ENCODE results near the gene SUPT4H1.
"Not testable (repeated sequence)": the region's sequence is repeated elsewhere in the genome, so short reads cannot be mapped to it uniquely, and the experiment has no call there.

Gene SUPT4H1

DNA sequence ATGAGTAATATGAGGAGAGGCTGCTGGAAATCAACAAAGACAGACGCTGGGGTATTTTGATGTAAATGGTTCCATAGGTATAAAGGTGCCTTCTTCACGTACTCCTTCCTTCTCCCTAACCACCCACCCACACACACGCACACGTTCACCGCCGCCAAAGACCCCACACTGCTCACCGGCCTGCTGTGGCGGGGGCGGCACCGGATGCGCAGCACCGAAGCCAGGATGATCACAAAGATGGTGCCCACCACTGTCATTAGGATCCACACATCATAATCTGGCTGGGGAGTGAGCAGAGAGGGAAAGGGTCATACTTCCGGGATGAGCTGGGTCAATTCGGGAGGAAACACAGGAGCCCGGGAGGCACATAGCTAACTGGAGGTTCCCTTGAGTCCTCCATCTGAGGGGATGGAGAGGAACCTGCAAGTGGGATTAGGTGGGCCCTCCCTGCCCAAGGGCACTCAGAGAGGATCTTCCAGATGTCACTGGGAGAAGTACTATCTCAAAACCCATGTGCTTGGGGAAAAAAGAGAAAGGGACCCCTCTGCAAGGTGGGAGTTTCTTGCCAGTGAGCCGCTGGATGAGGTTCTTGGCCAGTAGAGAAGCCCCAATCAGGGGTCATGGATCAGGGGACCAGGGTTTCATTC is 10.5 kb upstream of the SUPT4H1 start:
- no peak for DNase-seq

DNA sequence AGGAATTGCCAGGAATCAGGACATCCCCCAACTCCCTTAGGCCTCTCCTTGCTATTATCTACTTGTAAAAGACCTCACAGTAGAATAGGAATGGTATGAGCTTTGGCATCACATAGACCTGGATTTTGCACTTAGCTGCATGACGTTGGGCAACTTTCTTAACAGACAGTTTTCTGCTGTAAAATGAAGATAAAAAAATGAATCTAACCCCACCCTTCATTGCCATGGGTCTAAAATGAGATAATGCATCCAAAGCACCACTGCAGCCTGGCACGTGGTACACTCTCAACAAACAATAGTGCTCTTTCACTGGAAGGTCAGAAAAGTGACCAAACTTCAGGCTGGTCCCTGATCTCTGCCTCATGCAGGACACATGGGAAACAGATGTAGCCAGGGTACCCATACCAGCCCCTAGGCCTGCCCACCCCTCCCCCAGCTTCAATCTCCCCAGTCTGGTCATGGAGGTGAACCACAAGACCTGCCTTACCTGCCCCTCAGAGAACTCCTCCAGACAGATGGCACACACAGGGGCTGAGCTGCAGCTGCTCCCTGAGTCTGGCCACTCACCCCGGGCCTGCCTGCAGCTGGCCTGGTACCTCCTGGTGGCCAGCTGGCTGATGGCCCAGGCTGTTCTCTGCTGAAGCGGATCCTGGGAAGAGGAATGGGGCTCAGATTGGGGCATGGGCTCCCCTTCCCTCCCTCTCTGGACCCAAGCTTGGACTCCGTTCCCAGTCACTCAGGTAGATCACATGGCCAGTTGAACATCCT is 8.5 kb upstream of the SUPT4H1 start:
- no peak for DNase-seq

DNA sequence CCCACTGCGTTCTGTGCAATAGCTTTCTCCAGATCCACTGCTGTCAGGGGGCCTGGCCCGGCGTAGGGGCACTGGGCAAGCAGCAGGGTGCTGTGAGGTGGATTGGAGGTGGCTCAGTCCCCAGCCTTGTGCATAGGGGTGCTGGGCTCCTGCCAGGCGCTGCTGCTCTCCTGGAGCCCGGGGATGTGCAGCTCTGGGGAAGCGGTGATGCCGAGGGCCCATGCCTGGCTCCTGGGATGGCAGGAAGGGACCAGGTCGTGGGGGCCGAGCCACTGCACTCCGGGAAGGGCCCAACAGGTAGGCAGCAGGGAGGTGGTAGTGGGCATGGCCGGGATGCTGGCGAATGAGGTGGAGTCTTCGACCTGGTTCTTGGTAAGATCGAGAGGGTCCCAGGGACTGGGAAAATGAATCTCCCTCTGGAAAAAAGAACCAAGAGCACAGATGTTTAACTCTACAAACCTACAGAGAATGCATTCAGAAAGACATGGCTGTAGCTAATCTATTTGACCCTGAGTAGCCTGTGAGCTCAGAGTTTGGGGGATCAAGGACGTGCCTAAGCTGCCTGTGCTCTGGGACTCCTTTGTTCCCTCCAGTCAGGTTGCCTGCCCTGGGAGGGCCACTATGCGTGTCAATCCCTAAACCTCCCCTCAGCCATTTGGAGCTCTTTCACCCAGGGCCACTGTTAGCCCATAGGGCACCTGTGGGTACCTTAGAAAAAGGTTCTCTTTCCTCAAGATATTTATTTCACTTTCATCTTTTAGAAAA is 6.6 kb upstream of the SUPT4H1 start:
- no peak for DNase-seq

DNA sequence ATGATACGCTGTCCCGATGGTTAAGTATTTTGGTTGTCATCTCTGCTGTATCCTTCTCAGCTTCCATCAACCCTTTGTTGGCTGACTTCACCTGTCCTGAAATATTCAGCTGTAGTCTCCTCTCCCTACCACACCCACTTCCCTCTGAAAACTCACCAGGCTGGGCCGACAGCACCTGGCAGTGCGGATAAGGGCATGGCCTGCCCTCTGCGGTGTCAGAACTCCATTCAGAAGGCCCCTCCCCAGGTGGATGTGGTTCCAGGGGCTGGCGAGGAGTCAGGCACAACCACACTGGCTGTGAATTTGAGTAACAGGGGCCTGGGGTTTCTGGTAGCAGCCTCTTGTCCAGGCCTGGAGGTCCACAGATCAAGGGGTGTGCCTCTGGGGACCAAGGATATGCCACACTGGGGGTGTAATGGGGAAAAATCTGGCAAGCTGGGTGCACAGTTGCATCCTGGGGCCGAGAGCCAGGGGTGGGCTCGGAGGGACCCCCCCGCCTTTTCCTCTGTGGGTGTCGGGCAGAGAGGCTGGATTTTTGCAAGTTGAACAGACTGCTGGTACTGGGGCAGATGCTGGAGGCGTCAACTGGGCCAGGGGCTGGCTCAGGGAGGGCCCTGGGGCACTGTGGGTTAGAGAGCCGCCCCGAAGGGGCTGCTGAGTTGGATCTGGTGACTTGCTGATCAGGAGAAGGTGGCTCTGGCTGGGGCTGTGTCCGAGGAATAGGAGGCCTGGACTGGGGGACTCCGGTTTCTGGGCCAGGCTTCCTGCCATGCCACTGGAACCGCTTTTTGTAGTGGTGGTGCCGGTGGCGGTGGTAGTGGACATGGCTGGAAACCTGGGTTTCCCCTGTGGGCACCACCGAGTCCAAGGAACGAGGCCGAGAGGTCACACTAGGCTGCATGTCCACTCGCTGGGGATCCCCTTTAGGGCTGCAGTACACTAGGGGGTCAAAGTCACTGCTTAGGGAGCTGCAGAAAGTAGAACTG is 5.6 kb upstream of the SUPT4H1 start:
- DNase-seq = no peak

DNA sequence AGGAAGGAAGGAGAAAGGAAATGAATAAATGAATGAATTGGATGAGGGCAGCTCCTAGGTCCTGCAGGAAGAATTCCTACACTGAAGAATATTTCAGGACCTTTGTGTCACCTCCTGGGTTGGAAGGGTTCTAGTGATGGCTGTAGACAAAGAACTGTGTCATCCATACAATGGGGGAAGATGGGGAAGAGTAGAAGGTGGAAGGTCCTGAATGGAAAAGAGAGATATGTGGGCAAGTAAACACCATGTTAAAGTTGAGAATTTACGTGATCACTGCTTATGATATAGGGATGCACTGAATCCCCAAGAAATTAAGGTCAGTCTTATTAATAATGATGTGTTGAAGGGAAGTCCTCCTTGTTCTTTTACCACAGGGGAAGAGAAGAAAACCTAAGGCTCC is 4.2 kb upstream of the SUPT4H1 start:
- no peak for DNase-seq

DNA sequence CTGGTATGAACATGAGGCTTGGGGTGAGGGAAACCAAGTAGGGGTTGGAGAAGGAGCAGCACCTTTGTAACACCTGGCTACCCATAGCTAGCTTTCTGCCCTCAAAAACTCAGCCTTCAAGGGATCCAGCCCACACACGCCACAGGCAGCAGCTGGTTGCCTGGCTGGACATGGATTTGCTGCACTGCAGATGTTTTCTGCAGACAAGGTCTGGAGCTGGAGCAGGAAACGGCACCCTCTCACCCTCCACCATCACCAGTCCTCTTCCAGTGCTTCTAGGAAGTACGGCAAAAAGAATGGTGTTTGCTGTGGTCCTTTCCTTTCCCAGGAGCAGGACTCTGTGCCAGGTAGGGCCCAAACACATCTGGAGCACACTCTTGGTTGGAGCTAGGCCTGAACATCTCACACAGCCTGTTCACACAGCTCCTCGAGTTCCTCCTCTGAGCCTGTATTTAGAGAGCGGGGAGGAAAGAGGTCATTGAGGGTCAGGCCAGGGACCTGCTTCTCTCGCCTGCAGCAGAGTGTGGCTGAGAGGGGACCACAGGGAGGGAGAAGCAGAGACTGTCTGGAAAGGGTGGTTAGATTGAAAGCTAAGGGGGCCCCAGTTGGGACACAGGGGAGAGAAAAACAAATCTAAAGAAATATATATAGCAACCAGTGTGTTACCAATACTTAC is 2.7 kb upstream of the SUPT4H1 start:
- DNase-seq = no peak

DNA sequence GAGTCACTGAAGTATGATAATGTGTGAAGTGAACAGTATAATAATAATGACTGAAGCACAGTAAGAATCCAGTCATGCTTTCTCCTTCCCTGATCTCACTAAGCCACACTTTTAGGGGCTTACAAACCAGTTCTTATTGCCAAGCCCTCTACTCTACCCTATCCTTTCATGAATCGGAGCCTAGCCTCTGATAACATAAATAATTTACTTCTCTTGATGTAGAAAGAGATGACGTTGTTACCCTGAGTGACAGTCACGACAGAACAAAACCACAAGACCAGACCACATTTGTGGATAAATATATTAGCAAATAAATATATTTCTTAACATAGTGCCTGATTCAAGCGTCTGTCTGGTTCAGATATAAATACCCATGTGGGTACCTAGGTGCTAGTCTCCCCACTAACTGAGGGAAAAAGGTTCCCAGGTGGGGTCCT is 1.4 kb upstream of the SUPT4H1 start:
- DNase-seq = no peak

DNA sequence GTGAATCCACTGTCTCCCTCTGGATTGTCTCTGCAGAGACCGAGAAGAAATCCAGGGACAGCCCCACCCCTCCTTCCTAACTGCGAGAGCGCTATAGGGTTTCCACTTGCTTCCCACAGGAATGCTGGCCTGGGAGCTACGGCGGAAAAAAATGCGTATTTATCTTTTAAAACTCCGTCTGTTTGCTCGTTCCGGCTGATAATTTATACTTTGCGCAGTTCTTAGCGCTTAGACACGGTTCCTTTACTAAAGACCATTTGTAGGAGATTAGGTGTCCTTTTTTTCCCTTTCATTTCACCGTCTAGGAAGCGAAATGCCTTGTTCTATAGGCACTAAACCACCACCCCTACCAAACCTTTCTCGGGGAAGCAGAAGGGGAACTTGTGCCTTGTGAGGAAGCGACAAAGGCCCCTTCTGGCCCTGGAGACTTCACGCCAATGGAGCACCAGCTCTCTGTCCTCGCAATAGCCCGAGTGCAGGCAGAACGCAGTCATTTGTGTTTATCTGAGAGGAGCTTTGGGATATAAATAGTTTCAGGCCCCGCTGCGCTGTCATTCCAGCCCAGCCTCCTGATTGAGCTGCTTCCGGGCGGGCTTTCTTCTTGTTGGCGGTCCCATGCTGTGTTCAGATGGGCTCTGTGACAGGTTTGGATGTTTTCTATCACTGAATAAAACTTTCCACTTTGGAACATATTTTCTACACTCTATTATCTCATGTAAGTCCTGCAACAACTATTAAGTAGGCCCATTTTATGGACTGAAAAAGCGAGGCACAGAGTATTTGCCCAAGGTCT is 791 bp upstream of the SUPT4H1 start:
- DNase-seq = no peak

DNA sequence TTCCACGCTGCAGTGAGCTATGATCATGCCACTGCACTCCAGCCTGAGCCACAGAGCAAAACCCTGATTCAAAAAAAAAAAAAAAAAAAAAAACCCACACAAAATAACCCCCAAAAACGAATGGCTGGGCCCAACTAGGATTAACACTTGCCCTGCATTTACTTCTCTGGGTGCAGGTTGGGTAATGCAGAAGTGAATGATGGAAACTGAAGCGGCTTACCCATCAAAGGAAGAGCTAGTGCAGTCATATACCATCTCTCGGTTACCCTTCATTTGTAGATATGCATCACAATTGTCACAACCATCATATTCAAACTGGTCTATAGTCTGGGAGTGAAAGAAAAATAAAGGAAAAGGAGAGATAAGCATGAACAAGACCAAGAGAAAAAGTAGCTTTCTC is 819 bp downstream of the SUPT4H1 start:
- no peak for DNase-seq

DNA sequence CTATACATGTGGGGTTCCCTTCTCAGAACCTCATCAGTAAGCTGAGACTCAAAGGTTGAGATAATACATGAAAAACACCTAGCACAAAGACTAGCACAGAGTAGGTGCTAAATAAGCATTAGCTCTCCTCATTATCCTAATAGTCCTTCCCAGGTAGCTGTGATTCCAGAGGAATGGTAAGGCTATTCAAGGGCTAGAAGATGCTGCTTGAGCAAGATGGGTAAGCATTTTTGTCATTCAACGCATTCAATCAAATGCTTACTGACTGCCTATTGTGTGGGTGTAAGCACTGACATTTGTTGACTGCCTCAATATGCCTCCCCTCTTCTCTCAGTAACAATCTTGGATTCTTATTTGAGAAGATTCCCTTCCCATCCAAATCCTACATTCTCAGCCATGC is 4.0 kb downstream of the SUPT4H1 start:
- no peak for DNase-seq

DNA sequence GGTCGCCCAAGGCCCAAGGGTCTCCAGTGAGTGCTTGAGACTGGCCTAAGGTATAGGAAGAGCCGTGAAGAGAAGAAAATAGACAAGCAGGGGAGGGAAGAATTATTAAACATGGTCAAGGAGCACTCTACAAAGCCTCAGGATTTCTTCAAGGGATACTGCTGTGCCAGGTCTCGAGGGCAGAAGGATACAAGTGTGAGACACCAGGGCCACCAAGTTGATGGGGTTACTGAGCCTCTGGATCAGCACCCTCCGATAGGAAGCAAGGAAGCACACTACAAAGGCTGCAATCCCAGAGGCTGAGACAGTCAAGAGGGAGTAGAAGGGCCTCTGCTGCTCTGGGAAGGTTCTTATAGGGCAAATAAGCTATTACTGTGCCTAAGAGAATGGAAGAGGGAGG is 6.5 kb downstream of the SUPT4H1 start:
- no peak for DNase-seq

DNA sequence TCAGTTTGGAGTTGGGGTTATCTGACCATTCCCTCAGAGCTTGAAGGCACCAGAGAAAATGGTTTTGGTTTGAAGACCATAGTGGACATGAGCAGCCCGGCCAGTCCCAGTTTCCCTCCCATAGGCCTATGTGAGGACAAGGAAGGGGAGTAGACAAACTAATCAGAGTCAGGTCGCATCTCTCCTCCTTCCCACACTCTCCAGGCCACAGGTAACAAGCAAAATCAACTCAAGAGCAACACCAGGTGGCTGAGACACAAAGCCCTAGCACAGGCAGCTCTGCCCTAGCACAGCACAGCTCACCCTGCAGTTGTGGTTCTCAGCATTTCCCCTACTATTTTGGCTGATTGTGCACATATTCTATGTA is 7.2 kb downstream of the SUPT4H1 start:
- no peak for DNase-seq

DNA sequence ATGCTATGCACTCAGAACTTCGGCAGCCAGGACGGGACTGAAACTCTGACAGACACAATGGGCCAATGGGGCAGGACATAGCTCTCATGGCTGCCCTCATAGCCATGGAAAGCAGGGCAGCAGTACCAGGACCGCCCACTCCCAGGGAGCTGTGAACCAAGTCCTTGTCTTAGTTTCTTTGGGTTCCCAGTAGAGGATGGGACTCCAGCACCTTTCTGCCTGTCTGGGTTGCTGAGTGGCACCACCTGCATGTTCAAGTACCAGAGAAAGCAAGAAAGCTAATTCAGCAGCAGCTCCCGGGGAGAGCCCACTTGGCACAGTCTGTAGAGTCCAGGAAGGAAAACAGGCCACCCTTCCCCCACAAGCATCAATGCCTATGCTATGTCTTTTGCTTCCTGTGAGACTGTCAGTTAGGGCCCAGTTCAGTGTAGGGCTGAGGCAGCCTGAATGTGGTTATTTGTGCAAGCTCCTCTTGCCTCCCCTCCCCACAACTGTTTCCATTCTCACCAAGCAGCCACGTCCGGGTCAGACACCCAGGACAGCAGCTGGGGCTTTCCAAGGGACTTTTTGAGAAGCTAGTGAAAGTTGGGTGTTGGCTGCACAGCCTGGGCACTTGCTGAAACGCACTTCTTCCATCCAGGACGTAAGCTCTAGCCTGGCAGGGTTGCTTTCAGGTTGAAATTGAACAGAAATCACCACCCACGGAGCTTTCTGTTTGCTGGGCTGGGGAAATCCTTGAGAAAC is 7.8 kb downstream of the SUPT4H1 start:
- no peak for DNase-seq

DNA sequence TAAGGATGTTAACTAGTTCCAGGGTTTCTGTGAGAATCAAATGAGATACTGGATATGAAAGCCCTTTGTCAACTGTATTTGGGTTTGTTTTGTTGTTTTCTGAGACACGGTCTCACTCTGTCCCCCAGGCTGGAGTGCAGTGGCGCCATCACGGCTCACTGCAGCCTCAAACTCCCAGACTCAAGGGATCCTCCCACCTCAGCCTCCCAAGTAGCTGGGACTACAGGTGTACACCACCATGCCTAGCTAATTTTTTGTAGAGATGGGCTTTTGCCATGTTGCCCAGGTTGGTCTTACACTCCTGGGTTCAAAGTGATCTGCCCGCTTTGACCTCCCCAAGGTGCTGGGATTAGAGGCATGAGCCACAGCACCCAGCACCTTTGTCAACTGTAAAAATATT is 8.9 kb downstream of the SUPT4H1 start:
- no peak for DNase-seq

DNA sequence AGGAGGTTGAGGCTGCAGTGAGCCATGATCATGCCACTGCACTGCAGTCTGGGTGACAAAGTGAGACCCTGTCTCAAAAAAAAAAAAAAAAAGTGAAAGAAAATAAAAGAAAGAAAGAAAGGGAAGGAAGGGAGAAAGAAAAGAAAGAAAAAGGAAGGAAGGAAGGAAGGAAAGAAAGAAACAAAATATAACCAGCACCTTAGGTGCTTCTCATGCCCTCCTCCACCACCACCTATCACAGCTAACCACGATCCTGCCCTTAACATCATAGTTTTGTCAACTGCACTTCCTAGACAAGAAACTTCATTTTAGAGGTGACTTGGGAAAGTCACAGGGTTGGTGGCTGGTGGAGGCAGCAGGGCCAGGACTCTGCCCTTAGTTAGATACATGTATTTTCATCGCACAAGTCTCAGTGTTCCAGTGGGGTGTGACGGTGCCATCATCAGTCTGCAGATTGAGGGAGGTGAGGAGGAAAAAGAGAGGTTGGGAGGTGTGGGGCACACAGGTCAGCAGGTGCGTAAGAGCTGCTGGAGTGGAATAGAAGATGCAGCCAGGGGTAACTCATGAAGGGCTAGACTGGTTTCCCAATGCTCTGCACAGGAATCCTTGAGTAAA is 10.0 kb downstream of the SUPT4H1 start:
- DNase-seq = no peak

DNA sequence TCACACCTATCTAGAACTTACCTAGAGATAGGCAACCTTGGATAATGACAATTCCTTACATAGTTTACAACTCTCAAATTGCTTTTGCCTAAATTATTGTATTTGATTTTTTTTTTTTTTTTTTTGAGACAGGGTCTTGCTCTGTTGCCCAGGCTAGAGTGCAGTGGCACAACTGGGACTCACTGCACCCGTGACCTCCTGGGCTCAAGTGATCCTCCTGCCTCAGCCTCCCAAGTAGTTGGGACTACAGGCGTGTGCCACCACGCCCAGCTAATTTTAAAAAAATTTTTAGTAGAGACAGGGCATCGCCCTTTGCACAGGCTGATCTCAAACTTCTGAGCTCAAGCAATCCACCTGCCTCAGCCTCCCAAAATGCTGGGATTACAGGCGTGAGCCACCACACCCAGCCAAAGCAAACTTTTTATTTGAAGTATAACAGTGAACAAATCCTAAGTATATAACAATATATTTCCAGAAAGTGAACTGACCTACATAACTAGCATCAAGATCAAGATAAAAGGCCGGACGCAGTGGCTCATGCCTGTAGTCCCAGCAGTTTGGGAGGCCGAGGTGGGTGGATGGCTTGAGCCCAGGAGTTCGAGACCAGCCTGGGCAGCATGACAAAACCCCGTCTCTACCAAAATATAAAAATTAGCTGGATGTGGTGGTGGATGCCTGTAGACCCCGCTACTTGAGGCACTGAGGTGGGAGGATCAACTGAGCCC is 10.7 kb downstream of the SUPT4H1 start:
- DNase-seq = not testable (repeated sequence)

DNA sequence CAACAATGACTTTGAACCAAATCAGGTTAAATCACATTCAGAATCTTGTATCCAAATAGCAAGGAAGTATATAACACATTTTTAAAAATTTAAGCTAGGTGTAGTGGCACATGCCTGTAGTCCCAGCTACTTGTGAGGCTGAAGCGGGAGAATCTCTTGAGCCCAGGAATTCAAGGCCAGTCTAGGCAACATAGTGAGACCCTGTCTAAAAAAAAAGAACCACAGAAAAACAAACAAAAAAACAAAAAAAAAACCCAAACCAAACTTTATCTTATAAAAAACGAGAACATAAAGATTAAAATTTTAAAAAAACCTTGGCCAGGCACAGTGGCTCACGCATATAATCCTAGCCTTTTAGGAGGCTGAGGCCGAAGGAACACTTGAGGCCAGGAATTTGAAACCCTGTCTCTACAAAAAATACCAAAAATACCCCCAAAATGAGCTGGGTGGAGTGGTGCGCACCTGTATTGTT is 11.6 kb downstream of the SUPT4H1 start:
- no peak for DNase-seq

DNA sequence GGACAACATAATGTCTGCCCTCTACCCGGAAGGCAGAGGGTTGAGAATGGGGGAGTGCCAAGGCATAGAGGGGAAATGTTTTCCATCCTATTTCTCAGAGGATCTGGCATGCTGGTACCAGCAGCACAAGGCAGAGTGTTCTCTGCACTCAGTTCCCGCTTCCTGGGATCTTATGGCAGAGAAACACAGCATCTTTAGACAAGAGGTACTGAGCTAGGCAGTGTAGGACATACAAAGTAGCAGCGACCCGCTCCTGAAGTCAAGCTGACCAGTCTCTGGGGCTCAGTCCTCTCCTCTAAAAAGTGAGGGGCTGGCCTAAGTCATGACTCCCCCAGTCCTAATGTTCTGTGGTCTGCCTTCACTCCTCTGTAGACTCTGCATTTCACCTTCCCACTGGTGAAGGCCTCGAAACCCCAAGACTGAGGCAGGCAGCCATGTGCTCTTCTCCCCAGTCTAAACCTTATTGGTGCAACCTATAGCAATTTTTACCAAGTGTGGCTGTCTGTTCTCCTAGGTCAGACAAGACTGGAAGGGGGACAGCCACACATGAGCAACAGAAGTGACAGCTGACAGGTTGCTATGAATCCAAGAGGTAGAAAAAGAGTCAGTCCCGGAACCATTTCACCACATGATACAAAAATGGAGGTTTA is 12.1 kb downstream of the SUPT4H1 start:
- no peak for DNase-seq
